Astrocyte of the spinal cord (primary cell): ENCODE measurements around the gene KIAA1614.

Experiments
- DNase-seq: peaks from one replicate; pipeline ENCODE4 v3.0.0; 2011; ENCODE audit warnings: low read depth, low spot score
- H3K4me3 ChIP-seq: 2 replicates; pipeline ENCODE4 v1.5.1; 2011; ENCODE audit warnings: low read depth, mild to moderate bottlenecking, low read length, moderate library complexity
- in situ Hi-C: cut with HindIII; loops from 2 replicates; pipeline ENCODE4 v1.10.0; 2017; ENCODE audit warnings: low sequenced_read_pairs
- TF ChIP-seq, protein P1 (sequence below): IDR thresholded peaks from 2 replicates; pipeline ENCODE4 v1.5.1; 2012; ENCODE audit warnings: low read depth, mild to moderate bottlenecking, low read length, inconsistent platforms

The KIAA1614 gene

DNA sequence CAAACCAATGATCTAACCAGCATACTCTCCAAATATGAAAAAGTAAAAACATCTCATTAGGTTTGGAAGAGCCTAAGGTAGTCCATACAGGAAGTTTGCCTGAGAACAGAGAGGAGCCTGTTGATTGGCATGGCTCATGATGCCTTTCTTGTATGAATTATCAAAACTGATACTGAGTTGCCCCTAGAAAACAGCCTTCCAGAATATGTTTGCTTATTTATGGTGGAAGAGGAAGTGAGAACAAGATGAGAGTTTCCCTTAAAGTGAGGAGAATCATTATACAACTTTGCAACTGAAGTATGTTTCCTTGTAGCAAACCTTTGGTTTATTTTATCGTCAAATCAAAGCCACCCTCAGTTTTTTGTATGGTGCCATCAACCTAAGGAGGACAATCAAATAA is 23.8 kb upstream of the KIAA1614 start:
- no peak for DNase-seq
- H3K4me3 ChIP-seq, result no peak overlapping the region
- in situ Hi-C loops, result no loop called here
- TF ChIP-seq, protein P1, sequence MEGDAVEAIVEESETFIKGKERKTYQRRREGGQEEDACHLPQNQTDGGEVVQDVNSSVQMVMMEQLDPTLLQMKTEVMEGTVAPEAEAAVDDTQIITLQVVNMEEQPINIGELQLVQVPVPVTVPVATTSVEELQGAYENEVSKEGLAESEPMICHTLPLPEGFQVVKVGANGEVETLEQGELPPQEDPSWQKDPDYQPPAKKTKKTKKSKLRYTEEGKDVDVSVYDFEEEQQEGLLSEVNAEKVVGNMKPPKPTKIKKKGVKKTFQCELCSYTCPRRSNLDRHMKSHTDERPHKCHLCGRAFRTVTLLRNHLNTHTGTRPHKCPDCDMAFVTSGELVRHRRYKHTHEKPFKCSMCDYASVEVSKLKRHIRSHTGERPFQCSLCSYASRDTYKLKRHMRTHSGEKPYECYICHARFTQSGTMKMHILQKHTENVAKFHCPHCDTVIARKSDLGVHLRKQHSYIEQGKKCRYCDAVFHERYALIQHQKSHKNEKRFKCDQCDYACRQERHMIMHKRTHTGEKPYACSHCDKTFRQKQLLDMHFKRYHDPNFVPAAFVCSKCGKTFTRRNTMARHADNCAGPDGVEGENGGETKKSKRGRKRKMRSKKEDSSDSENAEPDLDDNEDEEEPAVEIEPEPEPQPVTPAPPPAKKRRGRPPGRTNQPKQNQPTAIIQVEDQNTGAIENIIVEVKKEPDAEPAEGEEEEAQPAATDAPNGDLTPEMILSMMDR, result no peak

DNA sequence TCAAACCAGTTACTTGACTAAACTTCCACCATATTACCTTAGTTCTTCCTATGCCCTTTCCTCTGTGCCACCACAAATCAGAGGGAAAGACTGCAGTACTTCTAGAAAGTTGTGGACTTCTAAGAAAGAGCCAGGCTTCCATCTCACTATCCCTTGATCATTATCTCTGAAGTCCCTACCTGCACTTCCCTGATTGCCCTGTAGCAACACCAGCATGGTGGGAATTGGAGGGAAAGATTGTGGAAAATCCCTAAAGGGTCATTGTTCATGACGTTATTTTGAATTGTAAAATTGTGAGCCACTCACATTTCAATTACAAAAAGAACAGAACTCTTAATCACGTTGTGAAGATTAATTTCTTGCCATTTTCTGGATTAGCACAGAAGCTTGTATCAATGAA is 23.4 kb upstream of the KIAA1614 start:
- TF ChIP-seq, protein P1, result no peak
- in situ Hi-C loops, result no loop called here
- no peak for DNase-seq
- H3K4me3 ChIP-seq, result no peak overlapping the region

DNA sequence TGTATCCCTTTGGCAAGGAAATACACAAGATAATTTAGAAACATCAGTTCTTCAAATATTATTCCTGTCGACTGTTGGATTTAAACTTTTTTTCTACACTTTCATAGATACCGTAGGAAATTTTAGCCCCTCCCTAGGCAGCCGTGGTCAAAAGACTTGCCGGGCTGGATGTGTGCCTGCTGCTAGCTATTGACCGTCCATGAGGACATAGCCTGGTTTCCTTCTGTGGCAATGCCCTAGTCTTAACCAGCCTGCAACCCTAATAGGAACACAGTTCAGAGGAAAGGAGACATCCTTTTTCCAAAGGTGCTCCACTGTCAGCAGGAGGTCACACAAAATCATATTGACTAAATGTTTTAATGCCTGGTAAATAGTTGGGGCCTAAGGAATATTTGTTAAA is 20.4 kb upstream of the KIAA1614 start:
- DNase-seq, result no peak
- no peak overlapping the region for H3K4me3 ChIP-seq
- TF ChIP-seq, protein P1, result no peak
- in situ Hi-C loops, result no loop called here

DNA sequence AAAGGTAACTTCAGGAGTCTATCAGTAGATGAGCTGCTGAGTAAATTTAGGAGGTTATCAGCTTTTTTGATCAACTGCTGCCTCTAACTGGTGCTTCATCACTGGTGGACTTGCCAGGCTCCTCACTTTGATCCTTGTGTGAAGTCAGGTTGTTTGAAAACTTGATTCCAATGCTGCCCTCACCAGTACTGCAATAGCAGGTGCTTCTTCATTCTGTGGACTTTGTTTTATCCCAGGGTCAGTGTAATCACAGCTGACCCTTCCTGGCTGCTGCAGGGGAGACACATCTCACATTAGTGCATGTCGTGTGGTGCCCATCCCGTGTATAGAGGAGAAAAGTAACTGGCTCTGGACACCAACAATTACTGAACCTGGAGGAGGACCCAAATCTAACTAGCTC is 20.0 kb upstream of the KIAA1614 start:
- in situ Hi-C loops, result no loop called here
- TF ChIP-seq, protein P1, result no peak
- no peak overlapping the region for H3K4me3 ChIP-seq
- DNase-seq, result no peak

DNA sequence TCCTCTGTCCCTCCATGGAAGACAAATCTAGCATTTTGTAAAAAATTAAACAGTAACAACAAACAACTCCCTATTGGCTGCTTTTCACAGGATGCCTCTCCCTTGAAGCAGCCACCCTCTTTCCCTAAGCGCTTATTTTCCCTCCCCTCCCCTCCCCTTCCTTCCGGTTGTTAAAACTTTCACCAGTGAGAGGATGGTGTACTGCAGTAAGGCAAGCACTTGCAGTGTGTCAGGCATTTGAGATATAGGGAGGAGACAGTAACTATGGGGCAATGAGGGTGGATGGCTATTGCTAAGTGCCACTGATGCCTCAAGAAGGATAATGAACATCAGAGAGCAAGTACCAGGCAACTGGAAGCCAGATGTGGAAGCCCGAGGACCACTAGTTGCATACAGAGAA is 19.1 kb upstream of the KIAA1614 start:
- TF ChIP-seq, protein P1, result no peak
- no peak for DNase-seq
- in situ Hi-C loops, result no loop called here
- H3K4me3 ChIP-seq, result no peak overlapping the region

DNA sequence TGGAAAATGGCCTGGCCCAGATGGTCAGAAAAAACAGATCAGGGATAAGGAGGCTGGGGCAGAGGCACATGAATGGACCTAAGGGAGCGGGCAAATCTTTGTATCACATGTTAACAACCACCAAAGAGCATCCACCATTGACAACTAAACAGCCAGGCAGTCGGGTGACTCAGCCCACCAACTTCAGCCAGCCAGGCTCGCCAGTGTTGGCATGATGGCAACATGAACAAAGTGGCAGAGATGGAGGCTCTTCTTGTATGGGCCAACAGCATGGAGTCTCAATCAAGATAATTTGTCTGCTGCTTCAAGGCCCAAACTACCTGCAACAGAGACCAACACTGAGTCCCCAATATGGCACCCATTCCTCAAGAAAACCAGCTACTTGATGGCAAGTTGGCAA is 16.5 kb upstream of the KIAA1614 start:
- in situ Hi-C loops, result no loop called here
- H3K4me3 ChIP-seq, result no peak overlapping the region
- TF ChIP-seq, protein P1, result no peak

DNA sequence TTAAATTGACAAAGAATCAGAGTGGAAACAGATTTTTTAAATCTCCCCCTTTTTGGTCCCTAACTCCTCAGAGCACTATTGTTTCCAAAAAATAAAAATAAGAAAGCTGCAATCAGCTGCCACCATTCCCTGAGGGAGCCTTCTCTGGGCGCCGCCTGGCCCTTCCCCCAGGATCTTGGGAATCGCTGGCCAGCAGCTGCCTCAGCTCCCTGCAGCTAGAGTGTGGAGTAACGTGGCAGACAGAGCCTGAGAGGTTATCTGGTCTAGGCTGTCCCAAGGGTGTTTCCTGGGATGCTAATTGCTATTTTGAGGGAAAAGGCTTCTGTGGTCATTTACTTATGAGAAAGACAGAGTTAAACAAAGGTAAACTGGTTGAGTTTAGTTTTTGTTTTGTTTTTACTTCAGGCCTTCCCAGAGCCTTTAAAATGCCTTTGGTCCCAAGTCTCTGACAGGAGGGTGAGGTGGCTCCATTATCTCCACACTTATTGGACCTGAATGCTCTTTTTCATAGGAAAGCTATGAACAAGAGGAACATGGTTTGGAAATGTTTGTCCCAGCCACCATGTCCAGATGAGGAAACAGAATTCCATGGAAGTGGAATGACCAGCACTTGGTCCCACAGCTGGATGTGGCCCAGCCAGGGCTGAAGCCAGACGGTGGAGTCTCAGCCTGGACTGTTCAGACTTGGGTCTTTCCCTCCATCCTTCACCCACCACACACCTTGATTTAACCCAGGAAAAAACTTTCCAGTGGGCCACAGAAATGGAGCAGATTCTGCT is 14.1 kb upstream of the KIAA1614 start:
- TF ChIP-seq, protein P1, result no peak
- in situ Hi-C loops, result no loop called here

More for the DNA sequence above, 16.5 kb upstream of the KIAA1614 start:
- DNase-seq, result no peak

More for the DNA sequence above, 14.1 kb upstream of the KIAA1614 start:
- H3K4me3 ChIP-seq, result no peak overlapping the region
- no peak for DNase-seq
